HEK293T (cell line): ENCODE results near the gene NFKBIE.

Experiments used
- CTCF ChIA-PET: fragments of 350-600 bp; formaldehyde crosslinking; extraction: SDS; loops from one replicate; lab custom pipeline; 2021; ENCODE audit warnings: antibody characterized with exemption, inconsistent platforms; lab: Yijun Ruan, JAX
- POLR2A ChIA-PET: fragments of 350-600 bp; formaldehyde crosslinking; extraction: SDS; loops from one replicate; lab custom pipeline; 2020; ENCODE audit warnings: antibody characterized with exemption, inconsistent platforms; lab: Yijun Ruan, JAX
- DNase-seq: peaks from one replicate; pipeline ENCODE4 v3.0.0; 2012; ENCODE audit warnings: mixed read lengths; ENCODE audit errors: extremely low spot score
- ARNT ChIP-seq: fragments of 450-650 bp; IDR thresholded peaks from 2 replicates; pipeline ENCODE4 v1.6.1; 2017; ENCODE audit warnings: mild to moderate bottlenecking
- BHLHE40 ChIP-seq: fragments of 450-650 bp; IDR thresholded peaks from 2 replicates; pipeline ENCODE4 v1.6.1; 2016; ENCODE audit warnings: mild to moderate bottlenecking, moderate library complexity, borderline replicate concordance
- CTBP1 ChIP-seq: fragments of 450-650 bp; IDR thresholded peaks from 2 replicates; pipeline ENCODE4 v1.6.1; 2016; ENCODE audit warnings: borderline replicate concordance
- ELF4 ChIP-seq: fragments of 450-650 bp; IDR thresholded peaks from 2 replicates; pipeline ENCODE4 v1.6.1; 2017; ENCODE audit warnings: antibody characterized with exemption
- FOXA1 ChIP-seq: fragments of 450-650 bp; IDR thresholded peaks from 2 replicates; pipeline ENCODE4 v1.6.1; 2016; ENCODE audit warnings: mild to moderate bottlenecking
- FOXK2 ChIP-seq: fragments of 450-650 bp; IDR thresholded peaks from 2 replicates; pipeline ENCODE4 v1.6.1; 2016; ENCODE audit warnings: mild to moderate bottlenecking
- FOXM1 ChIP-seq: fragments of 450-650 bp; IDR thresholded peaks from 2 replicates; pipeline ENCODE4 v1.6.1; 2017; ENCODE audit warnings: mild to moderate bottlenecking, borderline replicate concordance
- HDGF ChIP-seq: fragments of 450-650 bp; IDR thresholded peaks from 2 replicates; pipeline ENCODE4 v1.6.1; 2017; ENCODE audit warnings: antibody characterized with exemption, borderline replicate concordance
- L3MBTL2 ChIP-seq: fragments of 450-650 bp; conservative IDR thresholded peaks from 2 replicates; pipeline ENCODE4 v1.6.1; 2016; ENCODE audit warnings: mild to moderate bottlenecking
- LEF1 ChIP-seq: fragments of 450-650 bp; IDR thresholded peaks from 2 replicates; pipeline ENCODE4 v1.6.1; 2017; ENCODE audit warnings: mild to moderate bottlenecking, borderline replicate concordance
- NFRKB ChIP-seq: fragments of 450-650 bp; IDR thresholded peaks from 2 replicates; pipeline ENCODE4 v1.6.1; 2016; ENCODE audit warnings: mild to moderate bottlenecking, moderate library complexity
- SP1 ChIP-seq: fragments of 450-650 bp; IDR thresholded peaks from 2 replicates; pipeline ENCODE4 v1.6.1; 2017
- SUZ12 ChIP-seq: fragments of 450-650 bp; IDR thresholded peaks from 2 replicates; pipeline ENCODE4 v1.6.1; 2016; ENCODE audit warnings: mild to moderate bottlenecking
- TARDBP ChIP-seq: fragments of 450-650 bp; IDR thresholded peaks from 2 replicates; pipeline ENCODE4 v1.6.1; 2016
- ZNF384 ChIP-seq: fragments of 450-650 bp; IDR thresholded peaks from 2 replicates; pipeline ENCODE4 v1.6.1; 2016
- TF ChIP-seq, protein P1 (sequence below): fragments of 450-650 bp; IDR thresholded peaks from 2 replicates; pipeline ENCODE4 v1.6.1; 2016

The NFKBIE gene

DNA sequence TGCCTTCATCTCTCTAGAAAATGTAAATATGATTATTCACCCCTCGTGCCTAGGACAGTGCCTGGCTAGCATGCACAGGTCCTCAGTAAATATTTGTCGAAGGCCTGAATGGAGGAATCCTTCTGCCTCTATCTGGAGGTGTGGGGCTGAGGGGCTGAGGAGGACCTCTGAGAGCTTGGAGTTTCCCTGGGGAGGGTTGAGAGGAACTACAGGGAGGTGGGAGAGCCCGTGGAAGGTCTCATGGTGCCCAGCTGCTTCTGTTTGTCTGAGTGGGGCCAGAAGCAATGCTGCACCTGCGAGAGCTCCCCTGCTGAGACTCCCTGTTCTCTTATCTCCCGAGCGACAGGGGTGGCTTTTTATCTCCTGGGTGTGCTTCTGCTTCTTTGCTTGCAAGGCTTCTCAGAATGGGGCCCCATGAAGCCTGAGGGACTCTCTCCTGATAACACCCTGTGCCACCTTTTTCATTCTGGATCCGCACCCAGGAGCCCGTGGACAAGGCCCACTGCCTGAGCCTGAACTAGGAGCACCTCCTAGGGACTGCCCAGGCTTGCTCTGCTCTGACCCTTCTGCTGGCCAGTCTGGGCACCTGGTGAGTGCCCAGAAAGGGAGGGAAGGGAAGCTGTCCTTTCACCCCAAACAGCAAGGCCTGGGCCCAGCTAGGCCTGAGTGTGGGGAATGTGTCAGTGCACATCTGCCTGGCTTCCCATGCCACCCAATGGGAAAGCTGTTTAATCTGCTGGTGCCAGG, 39.6 kb downstream of the NFKBIE start:
- ChIA-PET CTCF (interaction anchor here (0.9 to 2.6 kb wide), 3 partner anchors 9 to 101 kb away, joined by 3 to 14 read pairs (median 6); no protein-coding TSS in a partner anchor), POLR2A (interaction anchor here (1.1 to 8.0 kb wide), 2 partner anchors 9 to 21 kb away, joined by 3 to 65 read pairs; partner anchors contain the start of gene HSP90AB1)
- no peak for DNase-seq

DNA sequence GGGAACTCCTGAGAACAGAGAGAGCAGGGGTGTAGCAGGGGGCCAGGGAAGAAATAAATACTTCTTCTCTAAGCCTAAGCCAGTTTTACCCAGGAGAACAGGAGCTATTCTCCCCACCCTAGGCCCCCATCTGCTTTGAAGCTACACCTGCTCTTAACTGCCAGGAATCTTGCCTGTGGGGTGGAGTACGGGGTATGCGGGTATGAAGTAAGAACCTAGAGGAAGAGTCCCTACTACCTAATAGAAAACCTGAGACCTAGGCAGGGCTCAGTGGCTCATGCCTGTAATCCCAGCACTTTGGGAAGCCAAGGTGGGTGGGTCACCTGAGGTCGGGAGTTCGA, 40.4 kb downstream of the NFKBIE start:
- ChIA-PET CTCF (interaction anchor here (0.6 to 2.6 kb wide), 4 partner anchors 10 to 54 kb away, joined by 3 to 14 read pairs (median 6); no protein-coding TSS in a partner anchor), POLR2A (interaction anchor here (0.7 to 8.0 kb wide), 6 partner anchors 10 to 45 kb away, joined by 3 to 65 read pairs (median 5); partner anchors contain the start of genes HSP90AB1, SLC35B2 and TMEM151B)
- DNase-seq, result no peak
- TF ChIP-seq HDGF (no peak), FOXM1 (no peak), FOXA1 (no peak), SUZ12 (no peak), SP1 (no peak), ELF4 (no peak), FOXK2 (no peak), L3MBTL2 (no peak), CTBP1 (no peak), ZNF384 (no peak)

More for the DNA sequence above, 39.6 kb downstream of the NFKBIE start:
- TF ChIP-seq ELF4, result no peak
- TF ChIP-seq TARDBP, result no peak
- no peak for TF ChIP-seq LEF1
- TF ChIP-seq FOXK2, result no peak
- no peak for TF ChIP-seq ARNT
- TF ChIP-seq HDGF, result no peak
- no peak for TF ChIP-seq ZNF384
- no peak for TF ChIP-seq SUZ12
- no peak for TF ChIP-seq FOXA1
- TF ChIP-seq, protein P1, sequence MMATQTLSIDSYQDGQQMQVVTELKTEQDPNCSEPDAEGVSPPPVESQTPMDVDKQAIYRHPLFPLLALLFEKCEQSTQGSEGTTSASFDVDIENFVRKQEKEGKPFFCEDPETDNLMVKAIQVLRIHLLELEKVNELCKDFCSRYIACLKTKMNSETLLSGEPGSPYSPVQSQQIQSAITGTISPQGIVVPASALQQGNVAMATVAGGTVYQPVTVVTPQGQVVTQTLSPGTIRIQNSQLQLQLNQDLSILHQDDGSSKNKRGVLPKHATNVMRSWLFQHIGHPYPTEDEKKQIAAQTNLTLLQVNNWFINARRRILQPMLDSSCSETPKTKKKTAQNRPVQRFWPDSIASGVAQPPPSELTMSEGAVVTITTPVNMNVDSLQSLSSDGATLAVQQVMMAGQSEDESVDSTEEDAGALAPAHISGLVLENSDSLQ, result no peak

DNA sequence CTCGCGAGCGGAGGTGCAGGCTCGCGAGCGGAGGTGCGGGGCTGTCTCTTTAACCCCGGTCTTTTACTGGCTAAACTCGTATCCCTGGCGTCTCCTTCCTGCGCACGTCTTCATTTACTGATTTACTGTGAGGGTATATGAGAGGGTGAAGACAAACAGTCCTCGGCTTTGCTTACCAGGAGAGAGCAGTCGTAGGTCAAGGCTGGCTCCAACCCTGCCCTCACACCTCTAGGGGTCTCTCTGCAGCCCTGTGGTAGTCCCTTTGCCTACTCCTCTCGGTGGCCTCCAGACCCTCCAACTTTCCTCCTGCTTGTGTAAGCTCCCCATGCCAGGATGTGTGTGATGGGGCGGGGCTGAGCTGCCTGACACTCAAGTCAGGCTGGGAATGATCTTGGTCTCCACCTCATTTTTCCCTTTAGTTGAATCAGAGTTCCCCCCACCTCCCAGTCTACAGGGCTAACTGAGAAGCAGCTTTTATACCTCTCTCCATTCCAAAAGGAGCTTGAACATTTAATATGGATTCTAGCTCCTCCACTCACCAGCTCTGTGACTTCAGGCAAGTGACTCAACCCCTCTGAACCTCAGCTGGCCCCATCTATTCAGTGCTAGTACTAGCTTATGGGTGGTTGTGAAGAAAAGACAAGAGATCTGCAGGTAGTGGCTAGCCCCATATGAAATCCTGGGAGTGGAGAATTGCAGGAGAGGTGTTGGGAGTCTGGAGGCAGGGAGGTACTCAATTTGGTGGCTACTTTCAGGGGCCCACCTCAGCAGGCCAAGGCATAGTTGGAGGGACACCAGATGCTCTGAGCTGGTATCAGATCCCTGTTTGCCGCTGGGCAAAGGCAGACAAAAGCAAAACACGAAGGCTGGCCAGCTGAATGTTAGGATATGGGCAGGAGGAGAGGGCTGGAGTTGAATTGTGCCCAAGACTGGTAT, 41.1 kb downstream of the NFKBIE start:
- TF ChIP-seq L3MBTL2, result 0 out of 2 replicates have a peak, but pooled peaks have one; percentile 0
- no peak for TF ChIP-seq SP1
- TF ChIP-seq FOXK2, result no peak
- POLR2A ChIA-PET, result interaction anchor here (0.7 to 8.0 kb wide), 7 partner anchors 11 to 46 kb away, joined by 3 to 65 read pairs (median 5); partner anchors contain the start of genes HSP90AB1, SLC35B2 and TMEM151B
- CTCF ChIA-PET, result interaction anchor here (0.6 to 2.6 kb wide), 7 partner anchors 11 to 55 kb away, joined by 3 to 14 read pairs (median 3); no protein-coding TSS in a partner anchor
- DNase-seq, result no peak

DNA sequence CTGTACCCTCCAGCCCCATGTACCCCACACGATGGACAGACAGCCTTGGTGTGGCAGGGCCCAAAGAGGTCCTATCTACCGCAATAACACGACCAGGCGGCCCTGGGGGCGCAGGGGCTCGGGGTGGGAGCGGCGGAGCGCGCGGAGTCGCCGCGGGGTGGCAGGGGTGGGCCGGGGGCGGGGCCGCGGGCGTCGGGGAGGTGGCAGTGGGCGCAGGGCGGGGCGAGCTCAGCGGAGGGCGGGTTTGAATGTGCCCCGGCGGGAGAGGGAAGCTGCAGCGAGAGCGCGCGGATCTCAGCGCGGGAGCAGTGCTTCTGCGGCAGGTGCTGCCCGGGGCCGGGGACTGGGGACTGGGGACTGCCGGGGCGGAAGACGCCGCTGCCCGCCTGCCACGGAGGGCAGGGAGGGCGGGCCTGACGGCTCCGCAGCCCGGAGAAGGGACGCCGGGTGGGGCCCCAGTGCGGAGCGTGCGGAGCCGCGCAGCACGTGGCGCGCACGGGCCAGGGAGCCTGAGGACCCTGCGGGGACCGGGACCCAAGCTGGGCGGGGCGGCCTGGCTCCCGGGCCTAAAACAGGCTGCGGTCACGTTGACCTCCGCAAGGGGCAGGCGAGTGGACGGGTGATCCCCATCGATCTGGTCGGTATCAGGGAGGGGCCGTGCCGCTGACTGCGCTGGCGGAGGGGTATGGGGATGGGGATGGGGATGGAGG, 41.9 kb downstream of the NFKBIE start, which contains the start of gene SLC29A1:
SLC29A1 (plus strand) TSS at position 277 of the 710 bp plus-strand sequence. CDS start 3,719 bp downstream, outside the sequence.
- ChIA-PET CTCF (interaction anchor here (0.9 to 2.6 kb wide), 6 partner anchors 10 to 51 kb away, joined by 3 to 14 read pairs (median 5); no protein-coding TSS in a partner anchor), POLR2A (interaction anchor here (0.6 to 8.0 kb wide), 8 partner anchors 10 to 61 kb away, joined by 3 to 65 read pairs (median 5); partner anchors contain the start of genes HSP90AB1, SLC35B2 and TMEM151B)
- DNase-seq, result peak; percentile 89
- no peak for TF ChIP-seq ARNT
- TF ChIP-seq HDGF, result no peak
- peak; percentile 69 for TF ChIP-seq L3MBTL2

DNA sequence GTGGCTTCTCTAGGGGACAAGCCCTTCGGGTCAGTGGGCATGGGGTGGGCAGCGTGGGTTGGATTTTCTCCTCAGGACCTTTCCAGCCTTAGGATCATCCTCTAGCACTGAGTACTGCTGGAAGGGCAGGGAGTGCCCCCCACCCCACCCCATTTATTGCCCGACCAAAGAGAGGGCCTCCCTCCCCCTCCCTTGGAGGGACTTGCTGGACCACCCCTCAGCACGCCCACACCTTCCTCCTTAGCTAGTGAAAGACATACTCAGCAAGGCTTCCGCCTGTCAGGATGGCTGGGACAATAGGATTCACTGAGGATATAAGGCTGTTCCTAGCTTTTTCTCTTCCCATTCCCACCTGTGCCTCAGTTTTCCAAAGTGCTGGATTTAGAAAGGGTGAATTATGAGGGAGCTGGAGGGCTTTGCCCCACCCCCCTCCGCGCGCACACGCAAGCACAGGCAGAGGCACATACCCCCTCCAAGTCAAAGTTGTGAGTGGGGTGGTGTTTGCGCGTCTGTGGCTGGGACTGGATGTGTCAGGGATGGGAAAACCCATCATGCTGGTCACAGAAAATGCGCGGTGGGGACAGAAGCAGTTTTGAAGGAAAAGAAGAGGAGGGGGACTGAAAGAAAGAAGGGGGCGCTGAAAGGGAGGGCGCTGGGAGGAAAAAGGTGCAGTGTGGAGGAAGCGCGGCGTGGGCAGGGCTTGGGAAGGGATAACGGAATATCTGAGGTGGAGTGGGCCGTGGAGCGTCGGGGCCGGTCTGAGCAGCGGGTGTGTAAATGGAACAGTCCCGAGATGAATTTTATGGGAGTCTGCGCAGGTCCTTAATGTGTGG, 42.6 kb downstream of the NFKBIE start:
- CTCF ChIA-PET, result interaction anchor here (0.6 to 1.8 kb wide), 3 partner anchors 9 to 24 kb away, joined by 3 to 4 read pairs (median 4); no protein-coding TSS in a partner anchor
- no peak for TF ChIP-seq ZNF384
- TF ChIP-seq TARDBP, result no peak
- no peak for TF ChIP-seq NFRKB
- no peak for TF ChIP-seq SP1
- no peak for TF ChIP-seq SUZ12
- POLR2A ChIA-PET, result interaction anchor here (0.6 to 8.0 kb wide), 4 partner anchors 12 to 60 kb away, joined by 3 to 65 read pairs (median 6); partner anchors contain the start of genes HSP90AB1 and SLC35B2
- DNase-seq, result no peak

DNA sequence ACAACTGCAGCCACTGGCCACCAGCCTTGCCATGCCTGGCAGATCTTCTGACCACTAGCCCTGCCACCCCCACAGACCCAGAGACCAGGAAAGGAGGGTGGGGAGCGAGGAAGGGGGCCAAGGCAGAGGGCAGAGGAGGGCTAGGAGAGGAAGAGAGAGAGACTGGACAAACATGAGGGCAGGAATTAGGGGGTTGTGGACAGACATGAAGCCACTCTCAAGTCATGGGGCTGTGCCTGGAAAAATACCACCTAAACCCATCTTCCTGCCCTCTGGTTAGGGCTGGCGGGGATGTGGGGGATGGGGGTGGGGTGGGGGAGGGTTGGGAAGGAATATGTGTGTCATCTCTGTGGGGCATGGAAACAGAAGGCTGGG, 43.4 kb downstream of the NFKBIE start:
- CTCF ChIA-PET, result interaction anchor here (1.8 kb wide), 1 partner anchor 13 kb away, joined by 4 read pairs; no protein-coding TSS in a partner anchor
- DNase-seq, result no peak
- POLR2A ChIA-PET, result interaction anchor here (1.0 to 8.0 kb wide), 4 partner anchors 13 to 35 kb away, joined by 3 to 65 read pairs (median 6); partner anchors contain the start of genes HSP90AB1 and SLC35B2
- TF ChIP-seq FOXA1 (no peak), SP1 (no peak), BHLHE40 (no peak), ZNF384 (no peak), FOXM1 (no peak), CTBP1 (no peak), FOXK2 (no peak), LEF1 (no peak), SUZ12 (no peak), TARDBP (no peak), HDGF (no peak), NFRKB (no peak), ELF4 (no peak), ARNT (no peak), L3MBTL2 (no peak)
- TF ChIP-seq, protein P1, result no peak
